ENCODE results near the gene PDE6B.
"Not testable (repeated sequence)": the region's sequence is repeated elsewhere in the genome, so short reads cannot be mapped to it uniquely, and the experiment has no call there.

Gene PDE6B

DNA sequence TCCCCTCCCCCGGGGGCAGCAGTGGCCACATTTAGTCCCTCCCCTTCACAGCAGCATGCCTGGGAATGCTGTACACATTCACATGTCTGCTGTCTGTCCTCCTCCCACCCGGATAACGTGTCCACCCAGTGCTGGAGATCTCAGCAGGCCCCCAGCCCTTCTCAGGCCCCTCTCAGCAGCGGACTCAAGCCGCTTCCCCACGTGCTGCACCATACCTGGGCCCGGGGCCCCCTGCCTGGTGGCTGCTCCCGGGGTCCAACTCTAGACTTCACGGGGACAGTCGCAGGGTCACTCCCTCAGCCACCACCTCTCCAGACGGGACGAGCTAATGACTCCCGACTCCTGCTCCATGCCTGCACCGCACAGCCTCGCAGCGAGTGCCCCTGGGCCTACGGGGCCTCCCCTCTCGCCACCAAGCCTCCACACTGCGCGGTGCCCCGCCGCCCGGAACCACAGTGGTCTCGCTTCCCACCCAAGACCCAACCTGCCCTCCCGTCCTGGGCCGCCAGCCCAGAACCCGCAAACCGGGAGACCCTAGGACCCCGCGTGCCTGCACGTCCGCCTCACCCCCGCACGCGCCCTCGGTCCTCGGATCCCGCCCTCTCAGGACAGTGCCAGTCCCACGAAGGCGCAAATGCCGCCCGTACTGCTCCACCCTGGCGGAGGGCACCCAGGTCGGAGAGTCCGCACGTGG, 79.0 kb downstream of the PDE6B start:
- DNase-seq: no peak
- Mint-ChIP-seq H3K9me3 (no peaks in the 10 kb centered on the region), H3K27me3 (no peaks in the 10 kb centered on the region), H3K27ac (peak overlapping the region; percentile 37), H3K4me1 (peaks cover 22 to 49% of the 10 kb centered on the region in 2 donors), H3K36me3 (peaks cover 3 to 6% of the 10 kb centered on the region in 2 donors), H3K4me3 (peak overlapping the region; percentile 28 to 93)
- ATAC-seq (replicated peaks): no peak

DNA sequence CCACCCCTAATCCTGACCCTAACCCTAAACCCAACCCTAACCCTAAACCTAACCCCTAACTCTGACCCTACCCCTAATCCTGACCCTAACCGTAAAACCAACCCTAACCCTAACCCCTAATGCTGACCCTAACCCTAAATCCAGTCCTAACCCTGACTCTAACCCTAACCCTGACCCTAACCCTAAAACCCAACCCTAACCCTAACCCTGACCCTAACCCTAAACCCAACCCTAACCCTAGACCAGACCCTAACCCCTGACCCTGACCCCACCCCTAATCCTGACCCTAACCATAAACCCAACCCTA, 79.6 kb downstream of the PDE6B start:
- Mint-ChIP-seq H3K4me3 (peak overlapping the region; percentile 88 to 93), H3K36me3 (peaks cover 5 to 7% of the 10 kb centered on the region in 2 donors), H3K27me3 (no peaks in the 10 kb centered on the region), H3K9me3 (no peaks in the 10 kb centered on the region), H3K4me1 (peaks cover 23 to 49% of the 10 kb centered on the region in 2 donors), H3K27ac (peak overlapping the region; percentile 31)
- DNase-seq: no peak
- ATAC-seq (replicated peaks): no peak

DNA sequence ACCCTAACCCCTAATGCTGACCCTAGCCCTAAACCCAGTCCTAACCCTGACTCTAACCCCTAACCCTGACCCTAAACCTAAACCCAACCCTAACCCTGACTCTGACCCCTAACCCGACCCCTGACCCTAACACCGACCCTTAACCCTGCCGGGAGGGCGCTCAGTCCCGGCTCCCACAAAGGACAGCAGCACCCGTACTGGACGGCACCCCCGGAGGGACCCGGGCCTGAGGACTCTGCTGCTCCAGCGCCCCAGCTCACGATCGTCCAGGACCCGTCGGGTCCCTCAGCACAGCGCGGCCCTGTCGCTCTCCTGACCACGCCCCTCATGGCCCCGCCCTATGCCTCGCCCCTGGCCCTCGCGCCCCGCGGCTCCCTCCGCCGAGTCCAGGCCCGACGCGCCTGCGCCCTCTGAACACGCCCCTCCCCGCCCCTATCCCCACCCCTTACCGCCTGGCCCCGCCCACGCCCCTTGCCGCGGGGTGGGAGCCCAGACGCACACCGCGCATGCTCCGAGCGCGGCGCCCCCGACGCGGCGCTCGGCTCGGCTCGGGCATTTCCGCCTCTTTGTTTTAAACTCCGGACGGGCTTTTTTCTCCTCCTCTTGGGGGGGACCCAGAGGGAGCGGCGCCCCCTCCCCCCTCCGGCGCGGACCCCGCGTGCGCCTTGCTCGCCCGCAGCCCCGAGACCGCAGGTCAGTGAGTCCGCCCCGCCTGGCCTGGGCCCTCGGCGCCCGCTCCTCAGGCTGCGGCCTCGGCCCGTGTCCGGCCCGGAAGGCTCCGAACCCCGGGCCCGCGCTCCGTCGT, 80.1 kb downstream of the PDE6B start, which contains the start of gene PCGF3:
PCGF3 (plus strand) TSS at position 555 of the 805 bp plus-strand sequence. CDS start 27,849 bp downstream, outside the sequence.
- H3K27me3 Mint-ChIP-seq: no peaks in the 10 kb centered on the region
- no peaks in the 10 kb centered on the region for H3K9me3 Mint-ChIP-seq
- peak within 1 kb of the TSS; percentile 88 to 93 for H3K4me3 Mint-ChIP-seq
- H3K36me3 Mint-ChIP-seq: peaks cover 10 to 12% of the 10 kb centered on the region in 2 donors
- DNase-seq: peak; percentile 94
- peaks cover 26 to 49% of the 10 kb centered on the region in 2 donors for H3K4me1 Mint-ChIP-seq
- peak within 1 kb of the TSS; percentile 92 for H3K27ac Mint-ChIP-seq
- peak; percentile 98 for ATAC-seq (replicated peaks)

DNA sequence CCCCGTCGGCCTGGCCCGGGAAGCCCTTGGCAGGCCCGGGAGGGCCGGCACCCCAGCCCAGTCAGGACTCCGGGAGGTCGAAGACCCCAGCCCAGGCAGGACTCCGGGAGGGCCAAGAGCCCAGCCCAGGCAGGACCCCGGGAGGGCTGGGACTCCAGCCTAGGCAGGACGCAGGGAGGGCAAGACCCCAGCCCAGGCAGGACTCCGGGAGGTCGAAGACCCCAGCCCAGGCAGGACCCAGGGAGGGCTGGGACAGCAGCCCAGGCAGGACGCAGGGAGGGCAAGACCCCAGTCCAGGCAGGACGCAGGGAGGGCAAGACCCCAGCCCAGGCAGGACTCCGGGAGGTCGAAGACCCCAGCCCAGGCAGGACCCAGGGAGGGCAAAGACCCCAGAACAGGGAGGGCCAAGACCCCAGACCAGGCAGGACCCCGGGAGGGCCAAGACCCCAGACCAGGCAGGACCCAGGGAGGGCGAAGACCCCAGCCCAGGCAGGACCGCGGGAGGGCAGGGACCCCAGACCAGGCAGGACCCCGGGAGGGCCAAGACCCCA, 80.8 kb downstream of the PDE6B start:
- Mint-ChIP-seq H3K4me1 (peaks cover 23 to 54% of the 10 kb centered on the region in 2 donors), H3K36me3 (peaks cover 12 to 17% of the 10 kb centered on the region in 2 donors), H3K27ac (peak overlapping the region; percentile 20), H3K4me3 (peak overlapping the region; percentile 36 to 88)
- DNase-seq; H3K9me3 Mint-ChIP-seq; H3K27me3 Mint-ChIP-seq; ATAC-seq (replicated peaks): not testable (repeated sequence)

DNA sequence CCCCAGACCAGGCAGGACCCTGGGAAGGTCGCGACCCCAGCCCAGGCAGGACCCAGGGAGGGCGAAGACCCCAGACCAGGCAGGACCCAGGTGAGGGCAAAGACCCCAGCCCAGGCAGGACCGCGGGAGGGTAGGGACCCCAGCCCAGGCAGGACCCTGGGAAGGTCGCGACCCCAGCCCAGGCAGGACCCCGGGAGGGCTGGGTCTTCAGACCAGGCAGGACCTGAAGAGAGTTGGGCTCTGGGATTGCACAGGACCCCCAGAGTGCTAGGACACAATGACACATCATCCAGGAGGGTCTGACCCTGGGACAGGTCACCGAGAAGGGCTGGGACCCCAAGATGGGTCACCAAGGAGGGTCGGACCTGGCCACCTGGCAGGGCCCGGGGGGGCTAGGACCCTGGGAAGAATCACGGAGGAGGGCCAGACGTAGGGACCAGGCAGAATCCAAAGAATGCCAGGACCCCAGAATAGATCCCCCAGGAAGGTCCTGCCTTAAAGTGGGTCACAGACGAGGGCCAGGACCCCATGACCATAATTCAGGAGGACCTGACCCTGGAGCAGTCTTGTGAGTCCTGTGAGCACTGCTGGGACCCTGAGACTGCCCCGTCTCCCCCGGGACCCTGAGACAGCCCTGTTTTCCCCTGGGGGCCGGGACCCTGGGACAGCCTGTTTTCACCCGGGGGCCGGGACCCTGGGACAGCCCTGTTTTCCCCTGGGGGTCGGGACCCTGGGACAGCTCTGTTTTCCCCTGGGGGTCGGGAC, 81.6 kb downstream of the PDE6B start:
- H3K27me3 Mint-ChIP-seq: no peaks in the 10 kb centered on the region
- no peaks in the 10 kb centered on the region for H3K9me3 Mint-ChIP-seq
- no peak for ATAC-seq (replicated peaks)
- peaks cover 23 to 54% of the 10 kb centered on the region in 2 donors for H3K4me1 Mint-ChIP-seq
- H3K36me3 Mint-ChIP-seq: peaks cover 12 to 18% of the 10 kb centered on the region in 2 donors
- H3K4me3 Mint-ChIP-seq: peak overlapping the region; percentile 46 to 67
- H3K27ac Mint-ChIP-seq: no peak overlapping the region
- no peak for DNase-seq

DNA sequence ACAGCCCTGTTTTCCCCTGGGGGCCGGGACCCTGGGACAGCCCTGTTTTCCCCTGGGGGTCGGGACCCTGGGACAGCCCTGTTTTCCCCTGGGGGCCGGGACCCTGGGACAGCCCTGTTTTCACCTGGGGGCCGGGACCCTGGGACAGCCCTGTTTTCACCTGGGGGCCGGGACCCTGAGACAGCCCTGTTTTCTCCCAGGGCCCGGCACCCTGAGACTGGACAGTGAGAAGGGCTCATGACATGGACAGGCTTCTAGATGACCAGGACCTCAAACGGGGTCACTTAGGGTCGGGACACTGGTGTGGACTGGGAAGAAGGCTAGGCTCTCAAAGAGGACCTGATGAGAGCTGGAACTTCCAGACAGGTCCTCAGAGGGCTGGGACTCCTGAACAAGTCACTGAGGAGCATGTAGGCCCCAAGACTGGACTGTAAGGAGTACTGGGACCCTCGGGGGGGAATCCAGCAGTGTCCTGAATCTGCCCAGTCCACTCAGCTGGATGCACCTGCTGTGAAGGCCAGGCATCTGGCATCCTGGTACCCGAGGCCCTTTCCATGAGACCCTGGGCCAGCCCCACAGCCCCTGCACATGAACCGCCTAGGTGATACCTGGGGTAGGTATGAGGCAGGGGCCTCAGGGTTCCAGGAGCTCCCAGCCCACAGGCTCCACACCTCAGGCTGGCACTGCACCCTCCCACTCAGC, 82.7 kb downstream of the PDE6B start:
- H3K27me3 Mint-ChIP-seq: no peaks in the 10 kb centered on the region
- H3K27ac Mint-ChIP-seq: no peak overlapping the region
- no peak for ATAC-seq (replicated peaks)
- peak overlapping the region in 1 of 2 donors; percentile 22 for H3K4me3 Mint-ChIP-seq
- peaks cover 12 to 18% of the 10 kb centered on the region in 2 donors for H3K36me3 Mint-ChIP-seq
- no peaks in the 10 kb centered on the region for H3K9me3 Mint-ChIP-seq
- DNase-seq: no peak
- peaks cover 26 to 59% of the 10 kb centered on the region in 2 donors for H3K4me1 Mint-ChIP-seq

DNA sequence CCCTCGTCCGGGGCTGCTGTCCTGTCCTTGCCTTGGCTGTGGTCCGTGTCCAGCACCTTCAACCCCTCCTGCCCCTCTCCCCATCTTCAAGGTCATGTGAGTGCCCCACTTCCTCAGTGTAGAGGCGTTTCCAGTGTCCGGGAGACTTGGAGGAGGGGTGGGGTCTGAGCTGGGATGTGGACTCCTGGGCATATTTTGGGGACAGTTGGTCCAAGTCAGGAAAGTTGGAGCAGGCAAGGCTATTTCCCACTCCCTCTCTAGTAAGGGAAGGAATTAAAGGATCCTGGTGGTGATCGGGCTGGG, 83.2 kb downstream of the PDE6B start:
- Mint-ChIP-seq H3K36me3 (peaks cover 12 to 18% of the 10 kb centered on the region in 2 donors), H3K27me3 (no peaks in the 10 kb centered on the region), H3K4me1 (peaks cover 26 to 63% of the 10 kb centered on the region in 2 donors), H3K9me3 (no peaks in the 10 kb centered on the region), H3K4me3 (peak overlapping the region in 1 of 2 donors; percentile 18), H3K27ac (no peak overlapping the region)
- ATAC-seq (replicated peaks) (no peak), DNase-seq (no peak)

DNA sequence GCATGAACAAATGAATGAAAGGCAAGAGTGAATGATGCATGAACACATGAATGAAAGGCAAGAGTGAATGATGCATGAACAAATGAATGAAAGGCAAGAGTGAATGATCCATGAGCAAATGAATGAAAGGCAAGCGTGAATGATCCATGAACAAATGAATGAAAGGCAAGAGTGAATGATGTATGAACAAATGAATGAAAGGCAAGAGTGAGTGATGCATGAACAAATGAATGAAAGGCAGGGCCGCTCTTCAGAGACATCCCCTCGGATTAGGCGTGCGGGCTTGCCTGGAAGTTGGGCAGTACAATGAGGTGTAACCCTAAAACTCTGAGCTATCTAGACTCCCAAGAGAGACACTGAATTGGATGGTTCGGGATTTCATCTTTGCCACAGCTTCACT, 84.0 kb downstream of the PDE6B start:
- peaks cover 27 to 62% of the 10 kb centered on the region in 2 donors for H3K4me1 Mint-ChIP-seq
- no peak overlapping the region for H3K27ac Mint-ChIP-seq
- no peak for DNase-seq
- H3K4me3 Mint-ChIP-seq: no peak overlapping the region
- peaks cover 13 to 18% of the 10 kb centered on the region in 2 donors for H3K36me3 Mint-ChIP-seq
- H3K9me3 Mint-ChIP-seq: no peaks in the 10 kb centered on the region
- ATAC-seq (replicated peaks): no peak
- H3K27me3 Mint-ChIP-seq: no peaks in the 10 kb centered on the region

DNA sequence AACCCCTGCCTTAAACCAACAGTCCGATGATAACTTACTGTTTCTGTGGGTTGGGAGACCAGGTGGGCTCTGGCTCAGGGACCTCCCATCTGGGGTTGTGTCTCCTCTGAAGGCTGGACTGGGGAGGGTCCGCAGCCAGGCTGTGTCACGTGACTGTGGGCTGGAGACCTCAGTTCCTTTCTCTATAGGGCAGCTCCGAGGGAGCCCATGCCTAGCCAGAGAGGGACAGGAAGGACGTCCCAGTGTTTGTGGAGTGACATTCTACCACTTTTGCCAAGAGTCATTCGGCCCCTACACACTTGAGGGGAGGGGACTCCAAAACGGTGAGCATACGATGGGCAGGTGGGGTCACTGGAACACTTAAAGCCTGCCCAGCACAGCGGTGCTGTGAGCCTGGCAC, 84.7 kb downstream of the PDE6B start:
- Mint-ChIP-seq H3K36me3 (peaks cover 17 to 22% of the 10 kb centered on the region in 2 donors), H3K9me3 (no peaks in the 10 kb centered on the region), H3K27me3 (no peaks in the 10 kb centered on the region), H3K4me3 (no peak overlapping the region), H3K27ac (no peak overlapping the region), H3K4me1 (peaks cover 29 to 64% of the 10 kb centered on the region in 2 donors)
- no peak for ATAC-seq (replicated peaks)
- DNase-seq: no peak

DNA sequence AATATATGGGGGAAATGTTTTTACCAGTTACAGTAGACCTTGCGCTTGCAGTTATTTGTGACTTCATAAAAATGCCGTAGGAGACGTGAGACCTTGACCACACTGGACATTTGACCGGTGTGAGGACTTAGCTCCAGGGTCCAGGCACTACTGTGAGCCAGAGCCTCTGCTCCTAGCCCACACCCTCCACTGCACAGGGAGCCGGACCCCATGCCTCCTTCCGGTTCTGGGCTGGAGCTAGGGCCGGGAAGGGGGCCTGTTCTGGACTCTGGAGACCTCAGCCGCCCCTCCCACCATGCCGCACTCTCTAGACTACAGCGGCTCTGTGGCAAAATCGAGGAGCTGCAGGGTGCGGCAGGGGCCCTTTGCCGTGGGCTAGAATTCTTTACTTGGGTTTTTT, 85.5 kb downstream of the PDE6B start:
- H3K4me3 Mint-ChIP-seq: no peak overlapping the region
- DNase-seq (no peak), ATAC-seq (replicated peaks) (no peak)
- H3K9me3 Mint-ChIP-seq: no peaks in the 10 kb centered on the region
- peaks cover 17 to 24% of the 10 kb centered on the region in 2 donors for H3K36me3 Mint-ChIP-seq
- H3K4me1 Mint-ChIP-seq: peaks cover 28 to 64% of the 10 kb centered on the region in 2 donors
- H3K27ac Mint-ChIP-seq: no peak overlapping the region
- H3K27me3 Mint-ChIP-seq: no peaks in the 10 kb centered on the region

DNA sequence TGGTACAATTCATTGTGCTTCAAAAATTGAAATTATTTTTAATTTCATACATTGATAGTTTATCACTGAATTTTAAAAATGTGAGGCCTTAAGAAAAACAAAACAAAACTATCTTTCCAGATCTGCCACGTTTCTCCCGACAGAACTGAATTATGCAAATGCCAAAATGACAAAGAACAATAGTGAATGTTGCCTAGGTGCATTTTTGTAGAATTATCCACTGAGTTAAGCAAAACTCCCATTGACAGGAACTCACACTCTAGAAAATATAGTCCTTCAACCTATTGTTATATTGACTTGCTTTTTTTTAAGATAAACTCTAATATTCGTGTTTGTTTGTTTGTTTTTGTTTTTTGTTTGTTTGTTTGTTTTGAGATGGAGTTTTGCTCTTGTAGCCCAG, 86.7 kb downstream of the PDE6B start:
- Mint-ChIP-seq H3K36me3 (peaks cover 17 to 27% of the 10 kb centered on the region in 2 donors), H3K4me3 (no peak overlapping the region), H3K9me3 (no peaks in the 10 kb centered on the region), H3K4me1 (peaks cover 30 to 60% of the 10 kb centered on the region in 2 donors), H3K27ac (no peak overlapping the region), H3K27me3 (no peaks in the 10 kb centered on the region)
- no peak for DNase-seq
- ATAC-seq (replicated peaks): no peak

DNA sequence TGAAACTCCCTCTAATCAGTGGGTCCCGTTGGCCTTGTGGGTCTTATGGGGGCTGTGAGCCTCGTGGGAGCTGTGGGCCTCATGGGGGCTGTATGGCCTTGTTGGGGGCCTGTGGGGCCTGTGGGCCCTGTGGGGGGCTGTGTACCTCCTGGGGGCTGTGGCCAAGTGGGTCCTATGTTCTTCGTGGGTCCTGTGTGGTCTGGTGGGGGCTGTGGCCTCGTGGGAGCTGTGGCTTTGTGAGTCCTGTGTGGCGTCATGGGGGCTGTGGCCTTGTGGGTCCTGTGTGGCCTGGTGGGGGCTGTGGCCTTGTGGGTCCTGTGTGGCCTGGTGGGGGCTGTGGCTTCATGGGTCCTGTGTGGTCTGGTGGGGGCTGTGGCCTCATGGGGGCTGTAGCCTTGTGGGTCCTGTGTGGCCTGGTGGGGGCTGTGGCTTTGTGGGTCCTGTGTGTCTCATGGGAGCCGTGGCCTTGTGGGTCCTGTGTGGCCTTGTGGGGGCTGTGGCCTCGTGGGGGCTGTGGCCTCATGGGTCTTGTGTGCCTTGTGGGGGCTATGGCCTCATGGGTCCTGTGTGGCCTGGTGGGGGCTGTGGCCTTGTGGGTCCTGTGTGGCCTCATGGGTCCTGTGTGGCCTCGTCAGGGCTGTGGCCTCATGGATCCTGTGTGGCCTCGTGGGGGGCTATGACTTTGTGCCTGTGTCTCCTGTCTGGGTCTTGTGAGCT, 87.7 kb downstream of the PDE6B start:
- H3K4me3 Mint-ChIP-seq: no peak overlapping the region
- DNase-seq (no peak), ATAC-seq (replicated peaks) (no peak)
- H3K36me3 Mint-ChIP-seq: peaks cover 20 to 32% of the 10 kb centered on the region in 2 donors
- no peaks in the 10 kb centered on the region for H3K9me3 Mint-ChIP-seq
- H3K27me3 Mint-ChIP-seq: no peaks in the 10 kb centered on the region
- H3K27ac Mint-ChIP-seq: peak overlapping the region; percentile 65
- H3K4me1 Mint-ChIP-seq: peaks cover 35 to 60% of the 10 kb centered on the region in 2 donors

DNA sequence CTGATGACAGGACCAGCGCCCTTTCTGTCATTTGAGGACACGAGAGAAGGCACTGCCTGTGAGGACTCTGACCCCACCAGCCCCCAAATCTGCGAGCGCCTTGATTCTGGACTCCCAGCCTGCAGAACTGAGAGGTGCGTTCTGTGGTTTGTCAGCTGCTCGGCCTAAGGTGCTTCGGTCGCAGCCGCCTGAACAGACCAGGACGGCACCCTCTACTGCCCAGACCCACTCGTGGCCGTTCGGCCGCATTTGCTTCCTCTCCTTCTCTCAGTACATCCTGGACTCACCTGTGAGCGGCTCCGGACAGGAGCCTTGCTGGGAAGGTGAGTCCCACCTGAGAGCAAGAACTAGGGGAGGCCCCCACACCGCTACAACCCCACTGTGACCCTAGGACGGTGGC, 88.7 kb downstream of the PDE6B start:
- ATAC-seq (replicated peaks): no peak
- no peaks in the 10 kb centered on the region for H3K9me3 Mint-ChIP-seq
- no peak for DNase-seq
- no peaks in the 10 kb centered on the region for H3K27me3 Mint-ChIP-seq
- peaks cover 18 to 27% of the 10 kb centered on the region in 2 donors for H3K36me3 Mint-ChIP-seq
- peaks cover 30 to 51% of the 10 kb centered on the region in 2 donors for H3K4me1 Mint-ChIP-seq
- H3K27ac Mint-ChIP-seq: no peak overlapping the region
- H3K4me3 Mint-ChIP-seq: no peak overlapping the region
